ENCODE results near the gene STK39.

The STK39 gene

DNA sequence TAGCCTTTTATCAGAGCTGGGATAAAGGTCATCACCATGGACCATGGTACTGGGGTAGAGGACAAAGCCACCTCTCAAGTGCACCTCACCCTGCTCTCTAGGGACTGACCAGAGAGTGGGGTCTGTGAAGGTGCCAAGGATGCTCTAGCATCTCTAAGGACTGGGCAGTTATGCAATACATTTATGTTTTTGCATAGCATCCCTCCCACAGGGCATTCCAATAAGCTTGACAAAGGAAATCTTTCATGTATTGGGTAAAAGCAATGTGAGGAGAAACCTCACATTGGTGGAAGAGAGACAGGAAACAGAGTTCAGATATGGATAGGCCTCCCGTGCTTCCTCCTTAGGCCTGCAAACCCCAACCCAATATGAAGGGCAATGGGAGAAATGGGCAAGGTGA, 31.6 kb downstream of the STK39 start:
- TF ChIP-seq CTCF (IDR thresholded peaks at IDR 0.05; ENCODE audit: extremely low read depth, insufficient read depth, missing control alignments), result no peak

DNA sequence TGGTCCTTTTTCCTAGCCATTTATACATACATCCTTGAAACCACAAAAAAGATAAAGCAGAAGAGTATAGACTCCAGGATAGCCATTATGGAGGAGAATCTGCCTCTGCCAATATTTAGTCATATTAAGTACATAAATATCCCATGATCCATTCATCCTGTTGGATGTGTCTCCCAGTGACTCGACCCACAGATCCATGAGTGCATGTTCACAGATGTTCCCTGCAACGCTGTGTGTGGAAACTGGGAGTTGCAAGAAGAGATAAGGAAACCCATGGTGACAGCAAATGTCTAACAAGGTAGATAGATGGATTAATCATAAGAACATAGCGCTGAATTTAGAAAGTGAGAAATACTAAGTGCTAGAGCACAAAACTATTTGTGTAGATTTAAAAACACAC, 34.5 kb downstream of the STK39 start:
- no peak for TF ChIP-seq CTCF (IDR thresholded peaks at IDR 0.05; ENCODE audit: extremely low read depth, insufficient read depth, missing control alignments)
- in situ Hi-C loops (cut with MboI; ENCODE audit: low pct_unique_long_range_greater_than_20kb, low sequenced_read_pairs, unreplicated experiment), result no loop called here
- no peak for DNase-seq (ENCODE audit: low spot score)

More for the DNA sequence above, 31.6 kb downstream of the STK39 start:
- DNase-seq (ENCODE audit: low spot score), result no peak
- in situ Hi-C loops (cut with MboI; ENCODE audit: low pct_unique_long_range_greater_than_20kb, low sequenced_read_pairs, unreplicated experiment), result no loop called here

DNA sequence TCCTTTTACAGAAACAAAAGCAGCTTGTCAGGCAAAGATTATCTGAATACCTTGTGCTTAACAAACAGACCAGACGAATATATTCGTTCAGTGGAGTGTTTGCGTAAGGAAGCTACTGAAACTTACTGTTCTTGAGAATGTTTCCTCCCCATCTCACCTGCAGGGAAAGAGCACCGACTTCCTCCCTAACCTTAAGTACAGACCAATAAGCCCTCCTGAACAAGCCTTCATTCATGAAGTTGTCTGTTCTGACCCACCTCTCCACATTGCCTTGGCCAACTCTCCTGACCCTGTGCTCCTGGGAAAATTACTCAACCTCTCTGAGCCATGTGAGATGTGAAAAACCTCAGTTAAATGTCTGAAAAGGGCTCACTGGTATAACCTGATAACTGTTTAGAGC, 35.2 kb downstream of the STK39 start:
- no peak for DNase-seq (ENCODE audit: low spot score)
- in situ Hi-C loops (cut with MboI; ENCODE audit: low pct_unique_long_range_greater_than_20kb, low sequenced_read_pairs, unreplicated experiment), result no loop called here
- no peak for TF ChIP-seq CTCF (IDR thresholded peaks at IDR 0.05; ENCODE audit: extremely low read depth, insufficient read depth, missing control alignments)

- in situ Hi-C loops (cut with MboI; ENCODE audit: low pct_unique_long_range_greater_than_20kb, low sequenced_read_pairs, unreplicated experiment), result no loop called here
- DNase-seq (ENCODE audit: low spot score), result no peak
- TF ChIP-seq CTCF (IDR thresholded peaks at IDR 0.05; ENCODE audit: extremely low read depth, insufficient read depth, missing control alignments), result no peak
Observed at GRCh38 chr2:168211664-168212163, 35.7 kb downstream of the STK39 start.

DNA sequence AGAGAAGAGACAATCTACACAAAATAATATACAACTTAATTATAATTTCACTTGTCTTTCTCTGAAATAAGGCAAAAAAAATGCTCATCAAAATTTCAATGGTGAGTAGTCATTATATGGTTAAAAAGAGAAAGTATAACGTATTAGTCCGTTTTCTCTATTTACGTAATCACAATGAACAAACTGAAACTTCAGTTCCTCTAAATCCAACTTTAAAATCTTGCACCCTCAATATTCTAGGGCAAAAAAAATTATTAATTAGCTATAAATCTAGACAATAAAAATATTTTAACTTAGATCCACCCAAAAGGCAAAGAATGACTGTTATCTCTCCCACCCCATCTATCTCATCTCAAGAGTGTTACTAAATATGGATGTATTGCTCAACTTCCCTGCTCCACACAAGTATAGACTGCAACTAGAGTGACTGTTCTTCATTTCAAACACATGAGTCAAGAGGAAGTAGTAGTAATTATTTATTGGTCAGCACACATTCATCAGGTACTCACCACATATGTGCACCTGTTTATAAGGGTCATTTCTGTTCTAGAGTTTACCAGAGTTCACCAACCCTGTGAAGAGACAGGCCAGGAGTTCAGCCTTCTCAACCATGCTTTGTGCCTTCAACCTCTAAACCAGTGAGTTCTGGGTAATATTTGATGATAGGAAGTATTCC, 36.4 kb downstream of the STK39 start:
- TF ChIP-seq CTCF (IDR thresholded peaks at IDR 0.05; ENCODE audit: extremely low read depth, insufficient read depth, missing control alignments), result no peak
- in situ Hi-C loops (cut with MboI; ENCODE audit: low pct_unique_long_range_greater_than_20kb, low sequenced_read_pairs, unreplicated experiment), result no loop called here
- peak; percentile 7 for DNase-seq (ENCODE audit: low spot score)

- no peak for DNase-seq (ENCODE audit: low spot score)
- in situ Hi-C loops (cut with MboI; ENCODE audit: low pct_unique_long_range_greater_than_20kb, low sequenced_read_pairs, unreplicated experiment), result no loop called here
- TF ChIP-seq CTCF (IDR thresholded peaks at IDR 0.05; ENCODE audit: extremely low read depth, insufficient read depth, missing control alignments), result no peak
Observed at GRCh38 chr2:168210216-168210894, 37.0 kb downstream of the STK39 start.
